Retinal pigment epithelial cell (primary cell): Measurements from ENCODE around the gene LMO4.

Experiments used
- DNase-seq: peaks from one replicate; pipeline ENCODE4 v3.0.0-alpha.2; 2010; ENCODE audit warnings: low read depth
- H3K4me3 ChIP-seq: 2 replicates; pipeline ENCODE4 v1.5.1; 2011; ENCODE audit warnings: mild to moderate bottlenecking, low read length, control low read depth, moderate library complexity
- CTCF ChIP-seq: conservative IDR thresholded peaks from 2 replicates; pipeline ENCODE4 v1.5.1; 2011; ENCODE audit warnings: low read depth, low read length, control low read depth, inconsistent platforms

The LMO4 gene

GRCh38 chr1:87359586-87359985 lies 30.9 kb downstream of the LMO4 start:
- DNase-seq, result no peak
- H3K4me3 ChIP-seq, result no peak overlapping the region
- TF ChIP-seq CTCF, result no peak

GRCh38 chr1:87362063-87362833 lies 33.6 kb downstream of the LMO4 start:
- DNase-seq, result no peak
- no peak for TF ChIP-seq CTCF
- no peak overlapping the region for H3K4me3 ChIP-seq

GRCh38 chr1:87362834-87363426 lies 34.2 kb downstream of the LMO4 start:
- no peak for DNase-seq
- TF ChIP-seq CTCF, result no peak
- no peak overlapping the region for H3K4me3 ChIP-seq

- H3K4me3 ChIP-seq, result no peak overlapping the region
- DNase-seq, result no peak
- TF ChIP-seq CTCF, result no peak
These were observed 38.9 kb downstream of the LMO4 start for GRCh38 chr1:87367549-87367948.

- DNase-seq, result no peak
- no peak for TF ChIP-seq CTCF
- no peak overlapping the region for H3K4me3 ChIP-seq
These were observed 40.2 kb downstream of the LMO4 start for GRCh38 chr1:87368907-87369306.

- TF ChIP-seq CTCF, result no peak
- no peak for DNase-seq
- H3K4me3 ChIP-seq, result no peak overlapping the region
These were observed 41.2 kb downstream of the LMO4 start for GRCh38 chr1:87369736-87370478.

- H3K4me3 ChIP-seq, result no peak overlapping the region
- DNase-seq, result no peak
- TF ChIP-seq CTCF, result no peak
These were observed 41.9 kb downstream of the LMO4 start for GRCh38 chr1:87370544-87370943.
